A673 (cell line): ENCODE measurements around the gene ACOT7.

Experiments used
- CTCF ChIP-seq: fragments of 300-800, 200-600 bp; sonication (generic); conservative IDR thresholded peaks from 2 replicates; pipeline ENCODE4 v1.5.1; 2017; ENCODE audit warnings: low read depth, mild to moderate bottlenecking, antibody characterized with exemption, low read length, moderate library complexity, mixed read lengths
- EZH2 ChIP-seq: fragments of 200-600 bp; sonication (generic); IDR thresholded peaks from 2 replicates; pipeline ENCODE4 v1.6.1; 2017; ENCODE audit warnings: borderline replicate concordance, low read depth, mild to moderate bottlenecking, mixed read lengths, antibody characterized with exemption, low read length; ENCODE audit not compliant: poor library complexity, severe bottlenecking

DNA sequence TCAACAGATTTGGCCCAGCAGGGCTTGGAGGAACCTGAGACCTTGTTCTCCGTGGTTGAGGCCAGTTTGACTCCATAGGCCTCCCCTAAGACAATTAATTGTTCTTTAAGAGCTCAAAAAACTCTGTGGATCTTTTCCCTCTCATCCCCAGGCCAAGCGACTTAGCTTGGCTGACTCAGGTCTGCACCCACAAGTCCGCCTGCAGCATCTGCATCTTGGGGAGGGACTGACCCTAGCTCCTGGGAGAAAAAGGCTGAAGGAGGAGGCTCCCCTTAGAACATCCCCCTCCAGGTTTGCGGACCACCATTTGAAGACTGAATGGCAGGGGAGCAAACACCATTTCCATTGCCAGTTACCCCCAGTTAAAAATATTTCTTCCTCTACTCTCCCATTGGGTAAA is 27.7 kb upstream of the ACOT7 start:
- TF ChIP-seq CTCF (no peak), EZH2 (no peak)
